HG03064 (cell line): ENCODE measurements around the gene STON2.
"Not testable (repeated sequence)": the region's sequence is repeated elsewhere in the genome, so short reads cannot be mapped to it uniquely, and the experiment has no call there.

ENCODE experiments used
- ATAC-seq: cut with Tn5 transposase; IDR thresholded peaks from one replicate; pipeline ENCODE4 v1.9.1; 2021; ENCODE audit warnings: low read depth; ENCODE audit not compliant: unreplicated experiment

Gene STON2, protein sequence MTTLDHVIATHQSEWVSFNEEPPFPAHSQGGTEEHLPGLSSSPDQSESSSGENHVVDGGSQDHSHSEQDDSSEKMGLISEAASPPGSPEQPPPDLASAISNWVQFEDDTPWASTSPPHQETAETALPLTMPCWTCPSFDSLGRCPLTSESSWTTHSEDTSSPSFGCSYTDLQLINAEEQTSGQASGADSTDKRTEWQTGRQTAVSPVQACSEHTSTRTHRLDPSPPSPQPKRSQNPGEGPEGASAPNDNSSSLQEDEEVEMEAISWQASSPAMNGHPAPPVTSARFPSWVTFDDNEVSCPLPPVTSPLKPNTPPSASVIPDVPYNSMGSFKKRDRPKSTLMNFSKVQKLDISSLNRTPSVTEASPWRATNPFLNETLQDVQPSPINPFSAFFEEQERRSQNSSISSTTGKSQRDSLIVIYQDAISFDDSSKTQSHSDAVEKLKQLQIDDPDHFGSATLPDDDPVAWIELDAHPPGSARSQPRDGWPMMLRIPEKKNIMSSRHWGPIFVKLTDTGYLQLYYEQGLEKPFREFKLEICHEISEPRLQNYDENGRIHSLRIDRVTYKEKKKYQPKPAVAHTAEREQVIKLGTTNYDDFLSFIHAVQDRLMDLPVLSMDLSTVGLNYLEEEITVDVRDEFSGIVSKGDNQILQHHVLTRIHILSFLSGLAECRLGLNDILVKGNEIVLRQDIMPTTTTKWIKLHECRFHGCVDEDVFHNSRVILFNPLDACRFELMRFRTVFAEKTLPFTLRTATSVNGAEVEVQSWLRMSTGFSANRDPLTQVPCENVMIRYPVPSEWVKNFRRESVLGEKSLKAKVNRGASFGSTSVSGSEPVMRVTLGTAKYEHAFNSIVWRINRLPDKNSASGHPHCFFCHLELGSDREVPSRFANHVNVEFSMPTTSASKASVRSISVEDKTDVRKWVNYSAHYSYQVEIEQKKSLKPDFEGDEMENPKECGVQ

GRCh38 chr14:81400202-81400678, at the start of gene STON2:
Gene STON2 (minus strand): TSS chr14:81400324. CDS start chr14:81398382, 1,942 bp downstream.
- ATAC-seq: no peak

- ATAC-seq: no peak
Observed at GRCh38 chr14:81449576-81449975, 49.5 kb upstream of the STON2 start.

DNA sequence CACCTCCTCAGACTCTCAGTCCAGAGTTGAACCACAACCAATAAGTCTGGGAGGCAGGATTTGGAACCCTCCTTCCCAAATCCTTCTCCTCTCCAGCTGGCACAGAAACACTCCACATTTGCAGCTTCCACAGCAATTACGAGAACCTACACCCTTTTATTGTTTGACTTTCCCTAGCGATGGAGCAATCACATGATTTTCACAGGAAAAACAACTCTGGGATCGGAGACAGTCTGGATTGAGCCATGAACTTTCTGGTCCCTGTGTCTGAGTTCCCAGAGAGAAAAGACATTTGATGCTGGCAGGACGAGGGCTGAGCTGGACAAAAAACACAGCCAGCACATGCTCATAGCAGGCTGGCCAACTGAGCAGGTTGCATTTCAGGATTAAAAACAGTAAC, 49.0 kb upstream of the STON2 start:
- no peak for ATAC-seq

- ATAC-seq: no peak
Observed at GRCh38 chr14:81447021-81447764, 47.1 kb upstream of the STON2 start.

- no peak for ATAC-seq
Observed at GRCh38 chr14:81446279-81447007, 46.3 kb upstream of the STON2 start.

DNA sequence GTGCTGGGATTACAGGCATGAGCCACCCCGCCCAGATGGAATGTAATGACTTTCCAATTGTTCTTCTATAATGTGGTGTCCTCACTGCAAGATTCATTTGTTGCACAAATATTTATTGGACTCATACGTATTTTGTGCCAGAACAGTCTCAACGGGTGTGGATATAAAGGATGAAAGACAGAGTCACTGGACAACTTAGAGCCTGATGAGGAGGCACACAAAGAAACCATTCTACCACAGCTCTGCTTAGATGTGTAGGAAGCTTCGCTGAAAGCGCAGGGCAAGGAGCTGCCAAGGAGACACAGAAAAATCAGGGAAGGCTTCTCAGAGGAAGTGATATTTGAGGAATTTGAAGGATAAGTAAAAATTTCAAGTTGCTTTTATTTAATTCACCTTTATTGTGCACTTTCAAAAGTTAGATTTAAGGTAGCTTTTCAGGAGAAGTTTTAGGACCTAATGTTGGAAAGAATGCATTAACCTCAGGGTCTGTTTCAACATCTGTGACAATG, 41.6 kb upstream of the STON2 start:
- no peak for ATAC-seq

DNA sequence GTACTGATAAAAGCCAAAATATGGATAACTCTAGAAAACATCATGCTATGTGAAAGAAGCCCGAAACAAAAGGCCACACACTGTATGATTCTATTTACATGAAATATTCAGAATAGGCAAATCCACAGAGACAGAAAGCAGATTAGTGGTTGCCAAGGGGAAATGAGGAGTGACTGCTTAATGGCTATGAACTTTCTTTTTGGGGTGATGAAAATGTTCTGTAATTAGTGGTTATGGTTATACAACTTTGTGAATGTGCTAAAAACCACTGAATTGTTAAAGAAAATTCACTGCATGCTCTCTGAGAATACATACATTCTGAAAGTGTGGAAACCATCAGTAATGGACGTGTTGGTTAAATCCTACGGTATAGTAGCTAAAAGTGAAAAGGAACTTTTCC, 39.9 kb upstream of the STON2 start:
- no peak for ATAC-seq

DNA sequence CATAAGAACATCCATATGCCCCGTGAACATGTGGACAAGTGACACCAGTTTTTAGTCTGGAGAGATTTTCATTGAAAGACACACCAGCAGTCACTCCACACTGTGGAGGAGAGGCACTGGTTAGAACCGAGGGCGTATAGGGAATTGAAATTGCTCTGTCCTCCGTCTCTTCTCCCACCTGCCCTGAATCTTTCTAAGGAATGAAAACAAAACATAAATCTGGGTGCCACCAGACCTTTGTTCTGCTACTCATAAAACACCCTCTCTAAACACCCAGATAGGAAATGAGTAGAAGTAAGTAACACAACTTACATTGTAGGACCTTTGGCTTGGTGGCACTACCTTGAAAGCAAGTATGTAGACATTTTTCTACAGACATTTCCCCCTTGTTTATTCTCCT, 37.1 kb upstream of the STON2 start:
- ATAC-seq: no peak

DNA sequence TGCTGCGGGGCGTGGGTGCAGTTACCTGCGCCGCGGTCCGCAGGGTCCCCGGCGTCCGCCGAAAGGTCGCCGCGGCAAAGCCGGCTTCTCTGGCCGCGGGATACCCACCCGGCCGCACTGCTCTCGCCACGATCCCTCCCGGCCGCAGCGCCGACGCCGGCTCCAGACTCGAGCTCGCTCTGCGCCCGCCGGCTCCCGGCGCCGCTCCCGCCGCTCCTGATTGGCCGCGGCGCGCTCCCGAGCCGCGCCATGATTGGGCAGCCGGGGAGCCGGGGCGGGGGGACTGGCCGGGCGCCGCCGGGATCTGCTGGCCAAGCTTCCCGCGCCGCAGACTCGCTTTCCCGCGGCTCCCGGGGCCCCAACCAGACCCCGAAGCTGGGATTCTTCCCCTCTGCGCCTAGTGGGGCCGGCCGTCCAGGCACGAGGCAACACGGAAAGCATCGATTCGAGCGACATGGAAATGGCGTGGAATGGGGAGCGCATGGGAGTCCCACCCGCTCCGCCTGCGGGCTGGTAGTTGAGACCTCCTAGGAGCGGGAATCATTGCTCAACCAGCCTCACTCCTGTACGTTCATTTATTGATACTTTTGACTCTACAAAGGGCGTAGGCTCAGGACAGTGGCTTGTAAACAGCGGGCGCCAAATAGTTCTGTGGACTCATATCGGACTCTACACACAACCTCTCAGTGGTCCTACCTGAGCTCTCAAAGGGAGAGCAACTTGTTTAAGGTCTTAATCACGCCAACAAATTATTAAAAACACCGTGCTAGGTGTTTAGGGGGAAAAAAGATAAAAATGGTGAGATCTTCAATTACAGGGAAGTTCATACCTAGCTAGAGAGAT, 36.4 kb upstream of the STON2 start:
- peak; percentile 69 for ATAC-seq

GRCh38 chr14:81435391-81436295, 35.5 kb upstream of the STON2 start:
- ATAC-seq: peak; percentile 38

- ATAC-seq: no peak
Observed at GRCh38 chr14:81435048-81435390, 34.9 kb upstream of the STON2 start.

GRCh38 chr14:81434230-81434629, 34.1 kb upstream of the STON2 start:
- ATAC-seq: no peak

- no peak for ATAC-seq
Observed at GRCh38 chr14:81433378-81433777, 33.3 kb upstream of the STON2 start.

DNA sequence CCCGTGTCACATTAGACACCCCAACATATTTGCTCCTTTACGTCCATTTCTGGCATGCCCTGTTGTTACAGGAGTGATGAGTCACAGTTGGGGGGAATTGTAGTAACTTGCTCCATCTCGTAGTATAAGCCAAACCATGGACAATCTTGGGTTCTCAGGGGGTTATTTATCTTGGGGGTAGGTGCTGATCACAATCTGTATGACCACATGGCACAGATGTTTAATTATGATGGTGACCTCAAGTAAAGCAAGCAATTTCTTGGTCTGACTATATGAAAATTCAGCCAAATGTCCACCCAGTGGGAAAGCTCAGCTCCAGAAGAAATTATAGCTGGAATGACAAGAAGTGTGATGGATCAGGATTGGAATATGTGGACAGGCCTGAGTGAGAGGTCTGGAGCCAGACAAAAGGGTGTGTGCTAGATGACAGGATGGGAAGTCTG, 32.1 kb upstream of the STON2 start:
- ATAC-seq: no peak

DNA sequence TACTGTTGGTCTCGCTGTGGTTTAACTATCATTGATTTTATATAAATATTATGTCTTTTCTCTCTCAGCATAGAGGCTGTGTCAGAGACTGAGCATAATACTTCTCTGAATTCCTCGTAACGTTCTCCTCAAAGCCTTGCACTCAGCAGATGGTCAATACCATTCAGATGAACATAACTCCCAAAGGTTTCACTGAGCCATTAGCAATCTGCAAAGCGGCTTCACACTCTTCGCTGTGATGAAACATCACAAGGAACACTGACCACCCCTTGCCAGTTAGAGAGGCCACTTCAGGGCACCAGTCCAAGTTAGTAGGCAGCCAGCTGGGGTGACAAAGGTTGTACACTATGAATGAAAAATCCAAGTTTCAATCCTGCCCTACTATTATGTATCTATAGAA, 30.1 kb upstream of the STON2 start:
- no peak for ATAC-seq

- ATAC-seq: not testable (repeated sequence)
Observed at GRCh38 chr14:81429749-81430148, 29.6 kb upstream of the STON2 start.

DNA sequence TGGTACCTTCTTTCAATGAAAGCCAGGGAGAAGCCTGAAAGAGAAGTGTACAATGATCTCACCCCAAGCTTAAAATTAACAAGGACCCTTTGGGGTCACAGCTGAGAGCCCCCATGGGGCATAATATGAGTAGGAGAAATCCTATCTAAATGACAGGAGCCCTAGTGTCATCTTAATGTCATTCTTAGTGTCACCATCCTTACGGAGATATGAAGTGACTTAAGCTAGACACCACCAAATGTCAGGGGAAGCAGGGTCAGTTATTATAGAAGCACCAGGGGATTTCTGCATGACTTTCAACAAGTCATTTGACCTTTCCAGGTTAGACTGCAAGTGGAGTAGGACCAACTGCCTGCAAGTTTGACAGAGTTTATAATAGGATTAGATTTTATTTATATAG, 28.9 kb upstream of the STON2 start:
- ATAC-seq: no peak
